Measurements from ENCODE around the gene VARS2. TPM values are rescaled to one million over a fixed set of nuclear protein-coding genes. Genes with fewer than 3 reads are reported as not detected.
"Not testable (repeated sequence)": the region's sequence is repeated elsewhere in the genome, so short reads cannot be mapped to it uniquely, and the experiment has no call there.

The VARS2 gene
- total and polyA plus RNA-seq, 3 experiments from 2014 or later = 16.2 to 86.0 (median 82.4) TPM

DNA sequence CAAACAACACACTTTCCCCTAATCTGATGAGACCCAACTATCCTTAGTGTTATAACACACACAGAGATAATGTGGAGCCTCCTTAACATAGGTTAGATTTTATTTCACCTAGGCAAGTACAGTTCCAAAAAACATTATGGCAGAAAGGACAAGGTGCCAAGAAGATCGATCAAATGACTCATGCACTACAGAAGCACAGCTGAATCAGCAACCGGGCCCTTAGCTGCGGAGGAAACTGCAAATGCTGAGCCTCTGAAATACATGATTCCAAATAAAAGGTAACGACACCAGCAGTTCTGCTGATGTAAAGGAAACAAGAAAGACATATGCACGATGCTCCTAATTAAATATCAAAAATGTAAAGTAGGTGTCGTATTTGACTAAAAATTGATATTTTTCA lies 49.6 kb downstream of the VARS2 start:
- peaks cover 0 to 3% (median 0%) of the 10 kb centered on the region in 3 donors for H3K36me3 Mint-ChIP-seq
- CTCF ChIA-PET = no interaction called here
- POLR2A ChIA-PET = no interaction called here
- no peak overlapping the region for H3K27ac ChIP-seq (ENCODE audit: low read depth, low read length)
- H3K9me3 Mint-ChIP-seq = no peaks in the 10 kb centered on the region
- peaks cover 9 to 36% of the 10 kb centered on the region in 2 donors for H3K27me3 Mint-ChIP-seq
- H3K27me3 ChIP-seq (ENCODE audit: insufficient read depth, low read length, poor library complexity, severe bottlenecking) = no peaks in the 10 kb centered on the region
- no peak overlapping the region for H3K4me3 Mint-ChIP-seq
- H3K9me3 ChIP-seq (ENCODE audit: low read length) = no peaks in the 10 kb centered on the region
- H3K4me1 ChIP-seq (ENCODE audit: insufficient read depth, low read length) = peaks cover 10% of the 10 kb centered on the region
- no peak overlapping the region for H3K4me3 ChIP-seq (ENCODE audit: low read length)
- no peak overlapping the region for H3K27ac Mint-ChIP-seq
- no peaks in the 10 kb centered on the region for H3K36me3 ChIP-seq (ENCODE audit: insufficient read depth, low read length)
- no peak for DNase-seq
- peaks cover 12 to 22% (median 18%) of the 10 kb centered on the region in 3 donors for H3K4me1 Mint-ChIP-seq

DNA sequence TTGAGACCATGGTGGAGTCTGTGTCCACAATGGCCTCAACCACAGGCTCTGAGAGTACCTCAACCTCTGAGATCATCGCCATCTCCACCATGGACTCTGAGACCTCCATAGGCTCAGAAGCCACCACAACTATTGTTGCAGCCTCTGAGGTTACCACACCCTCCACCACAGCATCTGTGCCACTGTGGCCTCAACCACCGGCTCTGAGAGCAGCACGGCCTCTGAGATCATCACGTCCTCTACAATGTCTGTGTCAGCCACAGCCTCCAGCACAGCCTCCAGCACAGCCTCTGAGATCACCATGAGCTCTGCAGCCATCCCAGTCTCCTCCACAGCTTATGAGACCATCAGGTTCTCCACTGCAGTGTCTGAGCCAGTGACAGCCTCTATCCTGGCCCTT lies 50.0 kb downstream of the VARS2 start:
- CTCF ChIA-PET = no interaction called here
- H3K27me3 Mint-ChIP-seq = peaks cover 8 to 34% of the 10 kb centered on the region in 2 donors
- H3K4me1 Mint-ChIP-seq = peaks cover 12 to 22% (median 18%) of the 10 kb centered on the region in 3 donors
- peak overlapping the region in 4 of 8 donors; percentile 31 to 92 (median 54) for H3K27ac Mint-ChIP-seq
- peaks cover 10% of the 10 kb centered on the region for H3K4me1 ChIP-seq (ENCODE audit: insufficient read depth, low read length)
- no peaks in the 10 kb centered on the region for H3K36me3 ChIP-seq (ENCODE audit: insufficient read depth, low read length)
- H3K4me3 ChIP-seq (ENCODE audit: low read length) = no peak overlapping the region
- H3K4me3 Mint-ChIP-seq = no peak overlapping the region
- H3K27ac ChIP-seq (ENCODE audit: low read depth, low read length) = no peak overlapping the region
- no peaks in the 10 kb centered on the region for H3K9me3 ChIP-seq (ENCODE audit: low read length)
- H3K36me3 Mint-ChIP-seq = peaks cover 0 to 2% (median 0%) of the 10 kb centered on the region in 3 donors
- no peaks in the 10 kb centered on the region for H3K27me3 ChIP-seq (ENCODE audit: insufficient read depth, low read length, poor library complexity, severe bottlenecking)
- H3K9me3 Mint-ChIP-seq = no peaks in the 10 kb centered on the region
- POLR2A ChIA-PET = no interaction called here
- peak in 1 of 5 donors; percentile 20 for DNase-seq

DNA sequence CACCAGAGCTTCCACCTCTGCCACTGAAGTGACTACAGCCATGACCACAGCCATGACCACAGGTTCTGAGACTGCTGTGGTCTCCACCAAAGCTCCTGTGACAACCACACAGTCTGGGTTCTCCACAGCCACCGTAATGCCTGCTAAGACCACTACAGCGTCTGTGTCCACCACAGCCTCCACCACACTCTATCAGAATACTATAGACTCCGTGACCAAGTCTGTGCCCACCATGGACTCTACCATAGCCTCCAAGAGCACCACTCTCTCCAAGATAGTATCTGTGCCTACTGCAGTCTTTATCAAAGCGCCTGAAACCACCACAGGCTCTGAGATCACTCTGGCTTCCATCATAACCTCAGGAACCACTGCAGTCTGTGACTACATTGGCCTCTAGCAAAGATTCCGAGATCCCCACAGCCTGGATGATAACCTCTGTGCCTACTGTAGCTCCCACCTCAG lies 51.1 kb downstream of the VARS2 start:
- no peaks in the 10 kb centered on the region for H3K36me3 ChIP-seq (ENCODE audit: insufficient read depth, low read length)
- no peak for DNase-seq
- peaks cover 7 to 27% of the 10 kb centered on the region in 2 donors for H3K27me3 Mint-ChIP-seq
- ChIA-PET CTCF (no interaction called here), POLR2A (no interaction called here)
- no peak overlapping the region for H3K4me3 Mint-ChIP-seq
- H3K27ac ChIP-seq (ENCODE audit: low read depth, low read length) = no peak overlapping the region
- H3K9me3 Mint-ChIP-seq = no peaks in the 10 kb centered on the region
- no peak overlapping the region for H3K4me3 ChIP-seq (ENCODE audit: low read length)
- H3K36me3 Mint-ChIP-seq = no peaks in the 10 kb centered on the region
- no peaks in the 10 kb centered on the region for H3K9me3 ChIP-seq (ENCODE audit: low read length)
- H3K27ac Mint-ChIP-seq = peak overlapping the region in 4 of 8 donors; percentile 35 to 92 (median 56)
- peaks cover 12 to 22% (median 18%) of the 10 kb centered on the region in 3 donors for H3K4me1 Mint-ChIP-seq
- no peaks in the 10 kb centered on the region for H3K27me3 ChIP-seq (ENCODE audit: insufficient read depth, low read length, poor library complexity, severe bottlenecking)
- H3K4me1 ChIP-seq (ENCODE audit: insufficient read depth, low read length) = peaks cover 10% of the 10 kb centered on the region

DNA sequence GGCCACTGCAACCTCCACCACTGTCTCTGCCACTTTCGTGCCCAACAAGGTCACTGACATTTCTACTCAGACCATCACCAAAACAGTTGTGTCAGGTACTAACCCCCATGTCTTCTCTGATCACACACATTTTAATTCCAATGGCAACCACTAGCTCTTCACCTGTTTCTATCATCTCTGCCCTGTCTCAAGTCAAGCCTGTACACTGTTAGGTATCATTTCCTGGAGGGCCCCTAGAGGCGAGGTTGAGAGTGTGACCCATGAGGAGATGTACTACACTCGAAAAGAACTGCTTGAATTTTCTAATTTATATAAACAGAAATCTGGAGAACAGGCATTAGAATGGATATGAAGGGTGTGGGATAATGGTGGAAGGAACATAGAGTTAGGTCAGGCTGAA lies 52.1 kb downstream of the VARS2 start:
- Histone ChIP-seq H3K4me3 (ENCODE audit: low read length) (no peak overlapping the region), H3K27ac (ENCODE audit: low read depth, low read length) (no peak overlapping the region), H3K9me3 (ENCODE audit: low read length) (no peaks in the 10 kb centered on the region), H3K36me3 (ENCODE audit: insufficient read depth, low read length) (no peaks in the 10 kb centered on the region), H3K27me3 (ENCODE audit: insufficient read depth, low read length, poor library complexity, severe bottlenecking) (no peaks in the 10 kb centered on the region), H3K4me1 (ENCODE audit: insufficient read depth, low read length) (peaks cover 10% of the 10 kb centered on the region)
- H3K27ac Mint-ChIP-seq = peak overlapping the region in 1 of 8 donors; percentile 1
- no peak overlapping the region for H3K4me3 Mint-ChIP-seq
- H3K36me3 Mint-ChIP-seq = no peaks in the 10 kb centered on the region
- H3K27me3 Mint-ChIP-seq = peaks cover 5 to 28% of the 10 kb centered on the region in 2 donors
- no peaks in the 10 kb centered on the region for H3K9me3 Mint-ChIP-seq
- POLR2A ChIA-PET = no interaction called here
- peaks cover 12 to 22% (median 18%) of the 10 kb centered on the region in 3 donors for H3K4me1 Mint-ChIP-seq
- CTCF ChIA-PET = no interaction called here
- no peak for DNase-seq

GRCh38 chr6:30969171-30969570 lies 55.1 kb downstream of the VARS2 start:
- H3K4me3 ChIP-seq (ENCODE audit: low read length); H3K36me3 ChIP-seq (ENCODE audit: insufficient read depth, low read length); DNase-seq; H3K27ac Mint-ChIP-seq; H3K4me1 ChIP-seq (ENCODE audit: insufficient read depth, low read length); POLR2A ChIA-PET; H3K4me3 Mint-ChIP-seq; H3K36me3 Mint-ChIP-seq; H3K27me3 ChIP-seq (ENCODE audit: insufficient read depth, low read length, poor library complexity, severe bottlenecking); H3K9me3 Mint-ChIP-seq; CTCF ChIA-PET; H3K27ac ChIP-seq (ENCODE audit: low read depth, low read length); H3K9me3 ChIP-seq (ENCODE audit: low read length): not testable (repeated sequence)
- H3K4me1 Mint-ChIP-seq = peaks cover 9 to 15% (median 12%) of the 10 kb centered on the region in 3 donors
- H3K27me3 Mint-ChIP-seq = peaks cover 10 to 37% of the 10 kb centered on the region in 2 donors

GRCh38 chr6:30970946-30971345 lies 56.9 kb downstream of the VARS2 start:
- Histone ChIP-seq H3K4me3 (ENCODE audit: low read length) (no peak overlapping the region), H3K27me3 (ENCODE audit: insufficient read depth, low read length, poor library complexity, severe bottlenecking) (no peaks in the 10 kb centered on the region), H3K9me3 (ENCODE audit: low read length) (no peaks in the 10 kb centered on the region), H3K4me1 (ENCODE audit: insufficient read depth, low read length) (no peaks in the 10 kb centered on the region), H3K27ac (ENCODE audit: low read depth, low read length) (no peak overlapping the region), H3K36me3 (ENCODE audit: insufficient read depth, low read length) (no peaks in the 10 kb centered on the region)
- Mint-ChIP-seq H3K27ac (no peak overlapping the region), H3K36me3 (no peaks in the 10 kb centered on the region), H3K9me3 (no peaks in the 10 kb centered on the region), H3K4me1 (no peaks in the 10 kb centered on the region), H3K4me3 (no peak overlapping the region), H3K27me3 (peaks cover 10 to 22% of the 10 kb centered on the region in 2 donors)
- ChIA-PET CTCF (no interaction called here), POLR2A (no interaction called here)
- DNase-seq = no peak

DNA sequence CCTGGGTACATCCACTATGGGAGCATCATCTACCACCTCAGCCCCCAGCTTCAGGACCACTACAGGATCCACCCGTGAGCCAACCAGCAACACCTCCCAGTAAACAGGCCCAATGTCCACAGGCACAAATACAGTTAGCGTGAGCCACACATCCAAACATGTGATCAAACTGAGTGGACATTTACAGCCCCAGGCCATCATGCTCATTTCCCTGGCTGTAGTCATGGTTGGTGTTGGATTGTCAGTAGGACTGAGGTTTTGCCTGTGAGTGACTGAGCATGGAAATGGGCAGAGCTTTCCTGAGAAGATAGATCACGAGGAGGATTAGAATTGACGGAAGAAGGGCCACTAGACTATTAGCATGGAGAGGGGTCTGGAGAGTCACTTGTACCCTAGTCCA lies 58.8 kb downstream of the VARS2 start:
- Histone ChIP-seq H3K27me3 (ENCODE audit: insufficient read depth, low read length, poor library complexity, severe bottlenecking) (no peaks in the 10 kb centered on the region), H3K36me3 (ENCODE audit: insufficient read depth, low read length) (no peaks in the 10 kb centered on the region), H3K9me3 (ENCODE audit: low read length) (no peaks in the 10 kb centered on the region), H3K4me3 (ENCODE audit: low read length) (no peak overlapping the region), H3K4me1 (ENCODE audit: insufficient read depth, low read length) (no peaks in the 10 kb centered on the region), H3K27ac (ENCODE audit: low read depth, low read length) (no peak overlapping the region)
- Mint-ChIP-seq H3K36me3 (no peaks in the 10 kb centered on the region), H3K27me3 (peaks cover 10 to 23% of the 10 kb centered on the region in 2 donors), H3K4me1 (no peaks in the 10 kb centered on the region), H3K9me3 (no peaks in the 10 kb centered on the region), H3K27ac (no peak overlapping the region), H3K4me3 (no peak overlapping the region)
- ChIA-PET CTCF (no interaction called here), POLR2A (no interaction called here)
- no peak for DNase-seq

GRCh38 chr6:30974490-30975252 lies 60.6 kb downstream of the VARS2 start:
- Histone ChIP-seq H3K9me3 (ENCODE audit: low read length) (no peaks in the 10 kb centered on the region), H3K27ac (ENCODE audit: low read depth, low read length) (no peak overlapping the region), H3K36me3 (ENCODE audit: insufficient read depth, low read length) (no peaks in the 10 kb centered on the region), H3K27me3 (ENCODE audit: insufficient read depth, low read length, poor library complexity, severe bottlenecking) (no peaks in the 10 kb centered on the region), H3K4me1 (ENCODE audit: insufficient read depth, low read length) (no peaks in the 10 kb centered on the region), H3K4me3 (ENCODE audit: low read length) (no peak overlapping the region)
- H3K9me3 Mint-ChIP-seq = no peaks in the 10 kb centered on the region
- no peak for DNase-seq
- no peak overlapping the region for H3K27ac Mint-ChIP-seq
- ChIA-PET CTCF (no interaction called here), POLR2A (no interaction called here)
- peaks cover 10 to 36% of the 10 kb centered on the region in 2 donors for H3K27me3 Mint-ChIP-seq
- H3K4me3 Mint-ChIP-seq = no peak overlapping the region
- H3K36me3 Mint-ChIP-seq = no peaks in the 10 kb centered on the region
- no peaks in the 10 kb centered on the region for H3K4me1 Mint-ChIP-seq

All from CD8-positive, alpha-beta memory T cell (primary cell).